ENCODE data around the gene CISH. TPM values are rescaled to one million over a fixed set of nuclear protein-coding genes. Genes with fewer than 3 reads are reported as not detected.

CISH gene
- total and polyA plus RNA-seq, 5 donors: 8.0 to 27.8 (median 10.2) TPM

DNA sequence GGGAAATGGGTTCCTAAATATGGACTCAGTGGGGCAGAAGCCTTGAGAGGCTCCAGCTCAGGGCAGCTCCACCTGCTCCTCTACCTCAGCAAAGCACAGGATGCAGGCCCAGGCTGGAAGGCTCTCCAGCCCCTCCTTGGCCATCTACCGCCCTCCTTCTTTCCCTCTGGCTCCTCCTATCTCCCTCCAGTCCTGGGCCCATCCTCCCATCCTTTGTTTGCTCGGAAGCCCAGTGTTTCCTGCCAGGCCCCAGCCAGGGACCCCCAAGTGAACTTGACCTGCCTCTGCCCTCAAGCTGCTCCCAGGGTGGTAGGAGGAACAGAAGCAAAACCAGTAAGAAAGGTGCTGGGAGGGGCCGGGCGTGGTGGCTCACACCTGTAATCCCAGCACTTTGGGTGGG lies 25.4 kb upstream of the CISH start:
- Histone ChIP-seq H3K4me3 (ENCODE audit: low read length) (no peak overlapping the region), H3K9me3 (ENCODE audit: control insufficient read depth, low read length) (no peaks in the 10 kb centered on the region), H3K4me1 (ENCODE audit: control insufficient read depth, insufficient read depth, low read length) (peaks cover 6% of the 10 kb centered on the region), H3K27me3 (ENCODE audit: control insufficient read depth, insufficient read depth) (no peaks in the 10 kb centered on the region), H3K27ac (ENCODE audit: low read length) (peak overlapping the region; percentile 2)
- intact Hi-C loops (cut with DNase I): no loop called here
- DNase-seq (peak in 1 of 3 donors; percentile 12), ATAC-seq (no peak)
- 74% methylated on average over 4 of the region's 4 CpGs for WGBS

DNA sequence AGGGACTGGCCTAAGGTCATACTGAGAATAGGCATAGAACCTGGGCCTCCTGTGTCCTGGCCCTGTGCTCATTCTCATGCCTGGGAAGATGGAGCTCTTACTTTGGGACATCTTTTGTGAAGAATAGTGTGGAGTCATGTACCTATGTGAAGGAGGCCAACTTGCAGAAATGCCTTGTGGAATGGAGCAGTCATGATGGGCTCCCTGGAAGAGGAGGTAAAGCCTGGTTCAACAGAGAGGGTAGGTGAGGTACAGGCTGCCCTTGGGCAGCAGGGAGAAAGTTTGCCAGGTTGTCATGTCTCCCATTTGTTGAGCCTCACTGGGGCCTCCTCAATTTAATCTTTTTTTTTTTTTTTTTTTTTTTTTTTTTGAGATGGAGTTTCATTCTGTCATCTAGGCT lies 23.5 kb upstream of the CISH start:
- DNase-seq (no peak), ATAC-seq (no peak)
- Histone ChIP-seq H3K9me3 (ENCODE audit: control insufficient read depth, low read length) (no peaks in the 10 kb centered on the region), H3K27ac (ENCODE audit: low read length) (no peak overlapping the region), H3K4me1 (ENCODE audit: control insufficient read depth, insufficient read depth, low read length) (peaks cover 6% of the 10 kb centered on the region), H3K27me3 (ENCODE audit: control insufficient read depth, insufficient read depth) (no peaks in the 10 kb centered on the region), H3K4me3 (ENCODE audit: low read length) (no peak overlapping the region)
- intact Hi-C loops (cut with DNase I): no loop called here

DNA sequence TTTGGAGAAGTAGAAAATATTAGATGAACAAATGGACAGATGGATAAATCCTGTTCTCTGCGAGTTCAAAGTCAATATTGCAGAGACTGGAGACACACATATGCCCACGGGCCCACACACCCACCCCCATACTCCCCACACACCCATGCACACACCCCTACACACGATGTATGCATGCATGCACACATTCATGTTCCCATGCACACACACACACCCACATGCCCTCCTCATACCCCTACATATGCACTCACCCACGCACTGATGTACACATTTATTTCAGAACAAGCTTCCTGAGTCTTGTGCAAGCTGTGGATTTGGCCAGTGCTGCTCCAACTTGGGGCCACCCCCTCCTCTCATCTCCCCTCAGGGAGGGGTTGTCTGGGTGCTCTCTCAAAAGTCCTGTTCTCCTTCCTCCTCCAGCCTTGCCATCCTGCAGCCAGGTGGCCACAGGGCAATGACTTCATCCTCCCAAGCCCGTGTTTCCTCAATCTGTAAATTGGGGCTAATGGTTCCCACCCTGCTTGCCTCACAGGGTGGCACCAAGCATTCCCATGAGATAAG lies 21.7 kb upstream of the CISH start:
- Histone ChIP-seq H3K4me3 (ENCODE audit: low read length) (no peak overlapping the region), H3K9me3 (ENCODE audit: control insufficient read depth, low read length) (no peaks in the 10 kb centered on the region), H3K27me3 (ENCODE audit: control insufficient read depth, insufficient read depth) (no peaks in the 10 kb centered on the region), H3K4me1 (ENCODE audit: control insufficient read depth, insufficient read depth, low read length) (peaks cover 2% of the 10 kb centered on the region), H3K27ac (ENCODE audit: low read length) (no peak overlapping the region)
- no peak for DNase-seq
- ATAC-seq: no peak
- WGBS: 70% methylated on average over 5 of the region's 5 CpGs
- intact Hi-C loops (cut with DNase I): no loop called here

DNA sequence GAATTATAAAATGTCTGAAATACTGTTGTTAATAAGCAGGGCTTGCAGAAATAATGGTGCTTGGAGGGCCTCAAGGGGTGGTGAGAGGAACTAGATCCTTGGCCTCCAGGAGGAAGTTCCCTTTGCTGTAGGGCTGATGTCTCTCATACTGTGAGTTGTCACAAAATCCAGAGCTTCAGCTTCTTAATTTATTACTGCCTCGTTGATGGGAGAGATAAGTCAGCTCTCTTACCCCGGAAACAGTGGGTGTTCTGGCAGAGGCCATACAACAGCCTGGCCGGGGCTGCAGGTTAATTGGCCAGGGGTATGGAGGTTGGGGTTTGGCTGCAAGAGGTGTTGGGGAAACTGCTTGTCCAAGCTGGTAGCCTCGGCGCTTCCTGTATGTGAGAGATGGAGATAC lies 20.9 kb upstream of the CISH start:
- Histone ChIP-seq H3K9me3 (ENCODE audit: control insufficient read depth, low read length) (no peaks in the 10 kb centered on the region), H3K4me1 (ENCODE audit: control insufficient read depth, insufficient read depth, low read length) (peaks cover 2% of the 10 kb centered on the region), H3K4me3 (ENCODE audit: low read length) (no peak overlapping the region), H3K27ac (ENCODE audit: low read length) (no peak overlapping the region), H3K27me3 (ENCODE audit: control insufficient read depth, insufficient read depth) (no peaks in the 10 kb centered on the region)
- intact Hi-C loops (cut with DNase I): no loop called here
- 33% methylated on average over 5 of the region's 5 CpGs for WGBS
- no peak for ATAC-seq
- DNase-seq: peak in 1 of 3 donors; percentile 53

DNA sequence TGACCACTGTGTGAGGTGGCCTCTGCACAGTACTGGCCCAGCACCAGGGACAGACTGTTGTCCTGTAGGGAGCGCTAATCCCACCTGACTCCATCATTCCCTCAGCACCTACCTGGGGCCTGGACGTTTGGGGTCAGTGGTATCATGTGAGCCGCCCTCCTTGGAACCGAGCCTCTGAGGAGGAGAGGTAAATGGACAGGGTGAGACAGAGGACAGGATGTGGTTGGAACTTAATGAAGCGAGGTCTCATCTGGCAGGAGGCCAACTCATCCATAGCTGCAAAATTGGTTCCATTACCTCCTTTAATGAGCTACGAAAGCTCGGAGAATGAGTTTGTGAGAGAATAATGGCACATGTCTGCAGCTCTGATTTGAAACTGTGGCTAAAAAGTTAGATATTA lies 19.3 kb upstream of the CISH start:
- DNase-seq (peak in 1 of 3 donors; percentile 32), ATAC-seq (no peak)
- H3K27me3 ChIP-seq (ENCODE audit: control insufficient read depth, insufficient read depth): no peaks in the 10 kb centered on the region
- H3K4me1 ChIP-seq (ENCODE audit: control insufficient read depth, insufficient read depth, low read length): peaks cover 7% of the 10 kb centered on the region
- H3K4me3 ChIP-seq (ENCODE audit: low read length): no peak overlapping the region
- no peaks in the 10 kb centered on the region for H3K9me3 ChIP-seq (ENCODE audit: control insufficient read depth, low read length)
- 66% methylated on average over 7 of the region's 7 CpGs for WGBS
- no peak overlapping the region for H3K27ac ChIP-seq (ENCODE audit: low read length)
- intact Hi-C loops (cut with DNase I): no loop called here

DNA sequence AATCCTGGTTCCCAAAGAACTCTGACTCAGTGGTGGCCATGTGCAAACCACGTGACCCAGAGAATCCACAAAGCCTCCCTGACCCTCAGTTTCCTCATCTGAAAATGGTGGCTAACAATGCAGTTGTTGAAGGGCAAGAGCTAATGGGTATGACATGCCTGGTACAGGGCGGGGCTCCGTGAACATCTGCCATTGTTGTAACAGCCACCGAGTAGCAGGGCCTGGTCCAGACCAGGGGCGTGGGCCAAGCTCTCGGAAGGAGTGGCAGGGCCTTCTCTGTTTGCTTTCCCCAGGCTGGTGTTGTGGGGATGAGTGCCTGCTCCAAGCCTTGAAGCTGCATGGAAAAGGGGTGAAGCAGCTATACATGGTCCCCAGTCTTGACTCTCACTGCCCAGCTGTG lies 18.8 kb upstream of the CISH start:
- intact Hi-C loops (cut with DNase I): no loop called here
- Histone ChIP-seq H3K4me1 (ENCODE audit: control insufficient read depth, insufficient read depth, low read length) (peaks cover 7% of the 10 kb centered on the region), H3K27ac (ENCODE audit: low read length) (no peak overlapping the region), H3K27me3 (ENCODE audit: control insufficient read depth, insufficient read depth) (no peaks in the 10 kb centered on the region), H3K9me3 (ENCODE audit: control insufficient read depth, low read length) (no peaks in the 10 kb centered on the region), H3K4me3 (ENCODE audit: low read length) (no peak overlapping the region)
- ATAC-seq (no peak), DNase-seq (no peak)
- 89% methylated on average over 6 of the region's 6 CpGs for WGBS

DNA sequence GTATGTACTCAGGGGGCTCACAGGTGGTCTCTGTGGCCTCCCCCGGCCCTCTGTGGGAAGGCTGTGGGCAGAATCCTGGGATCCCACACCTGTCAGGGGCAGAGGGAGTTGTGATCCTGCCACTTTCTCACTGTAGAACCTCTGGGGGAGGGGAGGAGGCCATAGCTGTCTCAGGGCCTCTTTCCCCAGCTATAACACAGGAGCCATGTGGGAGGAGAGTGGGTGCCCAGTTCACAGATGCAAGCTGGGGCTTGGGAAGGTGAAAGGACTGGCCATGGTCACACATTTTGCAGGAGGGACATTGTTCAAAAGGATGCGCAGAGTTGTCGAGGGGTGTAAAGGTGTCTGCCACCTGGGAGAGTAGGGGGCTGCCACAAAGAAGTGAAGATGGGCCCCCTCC lies 17.0 kb upstream of the CISH start:
- intact Hi-C loops (cut with DNase I): no loop called here
- WGBS: 92% methylated on average over 3 of the region's 3 CpGs
- peaks cover 17% of the 10 kb centered on the region for H3K4me1 ChIP-seq (ENCODE audit: control insufficient read depth, insufficient read depth, low read length)
- no peaks in the 10 kb centered on the region for H3K9me3 ChIP-seq (ENCODE audit: control insufficient read depth, low read length)
- H3K27ac ChIP-seq (ENCODE audit: low read length): no peak overlapping the region
- DNase-seq: no peak
- no peak for ATAC-seq
- H3K27me3 ChIP-seq (ENCODE audit: control insufficient read depth, insufficient read depth): no peaks in the 10 kb centered on the region
- no peak overlapping the region for H3K4me3 ChIP-seq (ENCODE audit: low read length)

DNA sequence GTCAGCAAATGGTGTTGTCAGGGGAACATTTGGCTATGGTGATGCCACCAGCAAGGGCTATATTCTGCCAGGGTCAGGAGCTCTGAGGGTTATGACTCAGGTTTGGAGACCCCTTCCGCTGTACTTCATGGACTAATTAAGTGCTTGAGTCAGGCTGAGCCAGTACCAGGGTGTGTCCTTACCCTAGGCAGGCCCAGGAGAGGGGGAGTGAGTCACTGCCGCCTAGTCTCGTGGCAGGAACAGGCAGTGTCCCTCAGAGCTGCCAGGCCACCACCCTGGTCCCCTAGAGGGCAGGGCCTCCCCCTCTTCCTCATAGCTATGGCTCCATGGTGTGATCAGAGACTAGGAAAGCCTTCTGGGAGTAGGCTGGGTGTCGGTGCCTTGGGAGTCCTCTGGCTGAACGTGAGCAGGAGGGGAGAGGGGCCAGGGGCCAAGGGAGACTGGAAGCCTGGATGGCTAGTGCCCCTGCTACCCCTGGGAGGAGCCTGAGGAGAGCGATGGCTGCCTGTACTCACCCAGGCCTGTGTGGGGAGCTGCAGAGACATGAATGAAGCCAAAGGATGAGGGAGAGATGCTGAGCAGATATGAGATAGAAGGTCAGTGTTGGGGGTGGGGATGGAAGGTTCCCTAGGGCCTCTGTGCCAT lies 16.0 kb upstream of the CISH start:
- H3K27ac ChIP-seq (ENCODE audit: low read length): peak overlapping the region; percentile 73
- H3K27me3 ChIP-seq (ENCODE audit: control insufficient read depth, insufficient read depth): no peaks in the 10 kb centered on the region
- peak; percentile 66 to 83 for ATAC-seq
- WGBS: 48% methylated on average over 6 of the region's 6 CpGs
- no peaks in the 10 kb centered on the region for H3K9me3 ChIP-seq (ENCODE audit: control insufficient read depth, low read length)
- no peak overlapping the region for H3K4me3 ChIP-seq (ENCODE audit: low read length)
- peak in 2 of 3 donors; percentile 66 to 73 for DNase-seq
- intact Hi-C loops (cut with DNase I): no loop called here
- peaks cover 18% of the 10 kb centered on the region for H3K4me1 ChIP-seq (ENCODE audit: control insufficient read depth, insufficient read depth, low read length)

DNA sequence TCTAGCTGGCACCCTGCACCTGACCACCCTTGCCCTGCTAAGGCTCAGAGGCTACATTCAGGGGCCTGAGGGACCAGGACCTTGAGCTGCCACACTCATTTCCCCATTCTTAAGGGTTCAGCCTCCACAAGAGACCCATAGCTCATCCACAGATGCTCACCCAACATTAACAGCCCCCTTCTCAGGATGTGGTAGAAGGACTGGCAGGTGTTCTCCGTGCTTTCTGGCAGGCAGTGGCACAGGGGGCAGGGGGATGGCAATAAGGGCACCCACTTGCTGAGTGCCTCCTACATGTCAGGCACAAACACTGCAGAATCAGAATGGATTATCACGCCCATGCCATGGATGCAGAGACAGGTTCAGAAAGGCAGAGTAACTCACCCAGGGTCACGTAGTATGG lies 14.8 kb upstream of the CISH start:
- Histone ChIP-seq H3K4me1 (ENCODE audit: control insufficient read depth, insufficient read depth, low read length) (peaks cover 18% of the 10 kb centered on the region), H3K27me3 (ENCODE audit: control insufficient read depth, insufficient read depth) (no peaks in the 10 kb centered on the region), H3K9me3 (ENCODE audit: control insufficient read depth, low read length) (no peaks in the 10 kb centered on the region), H3K27ac (ENCODE audit: low read length) (peak overlapping the region; percentile 23), H3K4me3 (ENCODE audit: low read length) (no peak overlapping the region)
- ATAC-seq (no peak), DNase-seq (no peak)
- intact Hi-C loops (cut with DNase I): no loop called here
- 86% methylated on average over 3 of the region's 3 CpGs for WGBS

DNA sequence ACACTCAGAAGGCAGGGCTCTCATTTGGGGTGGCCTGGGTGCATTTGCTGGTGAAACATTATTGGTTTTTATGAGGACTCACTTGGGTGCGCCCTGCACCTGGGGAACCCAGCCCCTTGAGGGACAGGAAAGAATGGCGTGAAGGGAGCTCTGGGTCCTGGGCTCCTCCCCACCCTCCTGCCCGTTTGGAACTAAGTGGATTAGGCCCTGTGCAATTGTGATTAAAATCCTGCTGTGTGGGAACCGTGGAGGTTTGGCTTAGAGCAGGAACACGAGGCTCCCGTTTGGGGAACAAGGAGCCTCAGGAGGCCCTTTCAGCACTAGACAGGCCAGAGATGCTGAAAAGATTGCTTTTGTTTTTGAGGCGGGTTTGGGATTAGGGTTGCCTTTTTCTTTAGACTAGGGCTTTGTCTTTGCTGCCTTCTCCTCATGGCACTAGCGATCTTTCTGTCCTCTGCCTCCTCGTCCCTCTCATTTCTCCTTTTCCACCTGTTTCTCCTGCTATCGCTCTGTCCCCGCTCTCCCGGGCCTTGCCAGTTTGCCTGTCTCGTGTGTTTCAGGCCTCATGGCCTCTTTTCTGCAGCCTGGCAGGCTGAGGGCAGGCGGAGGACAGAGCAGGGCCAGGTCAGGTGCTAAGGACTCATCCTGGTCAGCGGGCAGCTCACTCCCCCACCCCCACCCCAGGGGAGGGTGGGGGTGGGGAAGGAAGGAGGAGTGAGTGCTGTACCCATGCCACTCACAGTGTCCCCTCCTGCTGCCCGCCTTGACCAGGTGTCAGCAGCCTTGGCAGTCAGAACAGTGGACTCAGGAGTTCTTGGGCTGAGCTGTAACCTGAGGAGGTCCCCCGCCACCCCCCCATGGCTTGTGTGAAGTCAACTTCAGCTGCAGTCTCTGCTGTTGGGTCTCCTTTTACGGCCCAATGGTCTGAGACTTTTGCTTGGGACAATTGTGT lies 13.9 kb upstream of the CISH start:
- WGBS: 65% methylated on average over 18 of the region's 18 CpGs
- Histone ChIP-seq H3K27ac (ENCODE audit: low read length) (peak overlapping the region; percentile 21), H3K4me3 (ENCODE audit: low read length) (no peak overlapping the region), H3K27me3 (ENCODE audit: control insufficient read depth, insufficient read depth) (no peaks in the 10 kb centered on the region), H3K4me1 (ENCODE audit: control insufficient read depth, insufficient read depth, low read length) (peaks cover 21% of the 10 kb centered on the region), H3K9me3 (ENCODE audit: control insufficient read depth, low read length) (no peaks in the 10 kb centered on the region)
- ATAC-seq (no peak), DNase-seq (no peak)
- intact Hi-C loops (cut with DNase I): no loop called here

DNA sequence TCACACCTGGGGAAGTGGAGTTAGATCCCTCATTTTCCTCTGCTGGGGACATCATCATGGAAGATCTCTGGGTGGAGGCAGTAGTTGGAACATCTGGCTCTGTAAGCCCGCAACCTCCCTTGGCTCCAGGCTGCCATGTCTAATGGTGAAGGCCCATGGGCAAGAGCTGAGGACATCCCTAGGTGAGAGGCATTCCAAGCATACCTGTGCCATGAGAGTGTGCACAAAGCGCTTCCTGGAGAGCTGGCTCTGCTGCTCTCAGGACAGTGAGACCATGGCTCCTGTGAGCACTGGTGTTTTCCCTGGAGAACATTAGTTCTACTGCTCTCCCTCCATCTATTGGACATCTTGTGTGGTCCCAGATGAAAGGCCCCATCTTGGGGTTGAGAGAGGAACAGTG lies 13.1 kb upstream of the CISH start:
- peak overlapping the region; percentile 21 for H3K27ac ChIP-seq (ENCODE audit: low read length)
- peaks cover 29% of the 10 kb centered on the region for H3K4me1 ChIP-seq (ENCODE audit: control insufficient read depth, insufficient read depth, low read length)
- no peak for DNase-seq
- intact Hi-C loops (cut with DNase I): no loop called here
- WGBS: 99% methylated on average over 2 of the region's 2 CpGs
- H3K4me3 ChIP-seq (ENCODE audit: low read length): no peak overlapping the region
- no peaks in the 10 kb centered on the region for H3K9me3 ChIP-seq (ENCODE audit: control insufficient read depth, low read length)
- ATAC-seq: no peak
- H3K27me3 ChIP-seq (ENCODE audit: control insufficient read depth, insufficient read depth): no peaks in the 10 kb centered on the region

Data from right cardiac atrium (tissue), 5 donors.